Type B pancreatic cell (in vitro differentiated cells): ENCODE results near the gene BABAM2. TPM values are rescaled to one million over a fixed set of nuclear protein-coding genes. Genes with fewer than 3 reads are reported as not detected.

ENCODE experiments used
- DNase-seq: peaks from one replicate; pipeline ENCODE4 v3.0.0; 2021; ENCODE audit warnings: mixed read lengths; ENCODE audit not compliant: unreplicated experiment; ENCODE audit errors: extremely low spot score
- H3K27ac Mint-ChIP-seq: 2 replicates; pipeline ENCODE4 v1.8.0; 2021; ENCODE audit warnings: mild to moderate bottlenecking, mixed read lengths
- H3K27me3 Mint-ChIP-seq: 2 replicates; pipeline ENCODE4 v1.8.0; 2021; ENCODE audit warnings: mixed read lengths
- H3K36me3 Mint-ChIP-seq: 2 replicates; pipeline ENCODE4 v1.8.0; 2021; ENCODE audit warnings: mixed read lengths
- H3K4me1 Mint-ChIP-seq: one replicate; pipeline ENCODE4 v1.8.0; 2021; ENCODE audit warnings: mixed read lengths; ENCODE audit not compliant: unreplicated experiment
- H3K4me3 Mint-ChIP-seq: 2 replicates; pipeline ENCODE4 v1.8.0; 2021; ENCODE audit warnings: mild to moderate bottlenecking, mixed read lengths
- H3K9me3 Mint-ChIP-seq: 2 replicates; pipeline ENCODE4 v1.8.0; 2021; ENCODE audit warnings: mixed read lengths
- total RNA-seq: library from RNA; stranded (reverse); gene quantifications from 2 replicates; pipeline ENCODE4 v1.2.1, GENCODE V29; 2021; ENCODE audit warnings: low replicate concordance
- TF ChIP-seq, protein P1 (sequence below): fragments of 200-600 bp; sonication (generic); conservative IDR thresholded peaks from 2 replicates; pipeline ENCODE4 v1.5.0; 2021; ENCODE audit warnings: antibody characterized with exemption, mild to moderate bottlenecking

BABAM2 gene
- total RNA-seq, 1 donor from 2014 or later = 30.4 TPM

DNA sequence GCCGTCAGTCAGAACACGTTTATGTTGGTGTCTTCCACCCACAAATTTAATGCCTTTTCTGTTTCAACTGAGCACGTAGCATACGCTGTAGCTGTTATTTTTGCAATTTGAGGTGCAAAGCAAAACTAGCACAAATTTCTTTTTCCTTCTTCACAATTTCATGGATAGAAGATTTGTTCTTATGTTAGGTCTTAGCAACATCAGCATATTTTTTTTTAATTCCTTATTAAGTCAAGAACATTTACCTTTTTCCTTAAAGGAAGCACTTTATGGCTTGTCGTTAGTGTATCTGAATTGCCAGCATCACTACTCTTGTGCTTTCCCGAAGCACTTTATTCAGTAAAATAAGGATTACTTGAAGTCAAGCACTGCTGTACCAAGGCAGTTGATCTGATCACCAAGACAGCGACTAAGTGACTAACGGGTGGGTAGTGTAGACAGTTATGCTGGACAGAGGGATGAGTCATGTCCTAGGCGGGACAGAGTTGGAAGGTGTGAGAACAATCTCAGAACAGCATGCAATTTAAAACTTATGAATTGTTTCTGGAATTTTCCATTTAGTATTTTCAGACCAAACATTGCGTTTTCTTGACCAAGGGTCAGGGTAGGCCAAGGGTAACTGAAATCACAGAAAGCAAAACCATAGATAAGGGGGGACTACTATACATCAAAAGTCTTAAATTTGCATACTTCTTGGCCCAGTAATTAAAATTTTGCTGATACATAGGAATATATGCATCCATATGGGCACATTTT is 13.3 kb downstream of the BABAM2 start:
- H3K4me1 Mint-ChIP-seq = no peaks in the 10 kb centered on the region
- DNase-seq = no peak
- H3K9me3 Mint-ChIP-seq = peaks cover 4% of the 10 kb centered on the region
- H3K27ac Mint-ChIP-seq = no peak overlapping the region
- no peaks in the 10 kb centered on the region for H3K27me3 Mint-ChIP-seq
- H3K36me3 Mint-ChIP-seq = peaks cover 18% of the 10 kb centered on the region
- TF ChIP-seq, protein P1, sequence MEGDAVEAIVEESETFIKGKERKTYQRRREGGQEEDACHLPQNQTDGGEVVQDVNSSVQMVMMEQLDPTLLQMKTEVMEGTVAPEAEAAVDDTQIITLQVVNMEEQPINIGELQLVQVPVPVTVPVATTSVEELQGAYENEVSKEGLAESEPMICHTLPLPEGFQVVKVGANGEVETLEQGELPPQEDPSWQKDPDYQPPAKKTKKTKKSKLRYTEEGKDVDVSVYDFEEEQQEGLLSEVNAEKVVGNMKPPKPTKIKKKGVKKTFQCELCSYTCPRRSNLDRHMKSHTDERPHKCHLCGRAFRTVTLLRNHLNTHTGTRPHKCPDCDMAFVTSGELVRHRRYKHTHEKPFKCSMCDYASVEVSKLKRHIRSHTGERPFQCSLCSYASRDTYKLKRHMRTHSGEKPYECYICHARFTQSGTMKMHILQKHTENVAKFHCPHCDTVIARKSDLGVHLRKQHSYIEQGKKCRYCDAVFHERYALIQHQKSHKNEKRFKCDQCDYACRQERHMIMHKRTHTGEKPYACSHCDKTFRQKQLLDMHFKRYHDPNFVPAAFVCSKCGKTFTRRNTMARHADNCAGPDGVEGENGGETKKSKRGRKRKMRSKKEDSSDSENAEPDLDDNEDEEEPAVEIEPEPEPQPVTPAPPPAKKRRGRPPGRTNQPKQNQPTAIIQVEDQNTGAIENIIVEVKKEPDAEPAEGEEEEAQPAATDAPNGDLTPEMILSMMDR = no peak
- no peak overlapping the region for H3K4me3 Mint-ChIP-seq

DNA sequence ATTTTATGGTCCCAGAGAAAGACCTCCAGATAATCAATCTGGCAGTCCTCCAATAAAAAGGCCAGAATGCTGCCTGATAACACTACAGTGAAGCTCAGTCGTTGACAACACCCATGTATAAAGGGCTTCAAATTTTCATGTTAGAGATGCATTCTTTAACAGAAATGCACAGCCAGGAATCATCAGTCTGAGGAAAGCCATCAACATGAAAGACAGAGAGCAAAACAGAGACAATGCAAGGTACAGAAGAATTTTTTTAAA is 13.8 kb downstream of the BABAM2 start:
- TF ChIP-seq, protein P1 = no peak
- Mint-ChIP-seq H3K9me3 (peaks cover 4% of the 10 kb centered on the region), H3K4me3 (no peak overlapping the region), H3K4me1 (no peaks in the 10 kb centered on the region), H3K27me3 (no peaks in the 10 kb centered on the region), H3K27ac (no peak overlapping the region), H3K36me3 (peaks cover 18% of the 10 kb centered on the region)
- no peak for DNase-seq

DNA sequence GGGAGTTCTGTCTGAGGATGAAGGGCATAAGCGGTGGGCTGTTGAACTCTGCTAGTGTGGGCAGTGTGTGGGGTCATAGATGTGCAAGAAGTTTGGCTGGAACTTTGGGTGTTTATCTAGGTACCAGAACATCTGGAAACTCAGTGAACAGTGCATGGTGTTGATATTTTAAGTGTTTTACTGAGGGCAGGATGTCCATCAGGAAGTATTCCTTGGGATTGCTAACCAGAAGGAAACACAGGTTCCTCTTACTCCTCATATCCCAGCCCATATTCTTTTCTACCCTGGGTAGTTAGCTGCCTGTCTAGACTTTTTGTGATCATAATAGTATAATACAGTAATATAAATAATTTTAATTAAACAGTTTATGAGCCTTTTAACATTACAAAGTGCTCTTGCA is 15.5 kb downstream of the BABAM2 start:
- H3K4me1 Mint-ChIP-seq = no peaks in the 10 kb centered on the region
- H3K9me3 Mint-ChIP-seq = peaks cover 4% of the 10 kb centered on the region
- TF ChIP-seq, protein P1 = no peak
- H3K4me3 Mint-ChIP-seq = no peak overlapping the region
- no peak for DNase-seq
- no peaks in the 10 kb centered on the region for H3K27me3 Mint-ChIP-seq
- H3K36me3 Mint-ChIP-seq = peaks cover 11% of the 10 kb centered on the region
- no peak overlapping the region for H3K27ac Mint-ChIP-seq

DNA sequence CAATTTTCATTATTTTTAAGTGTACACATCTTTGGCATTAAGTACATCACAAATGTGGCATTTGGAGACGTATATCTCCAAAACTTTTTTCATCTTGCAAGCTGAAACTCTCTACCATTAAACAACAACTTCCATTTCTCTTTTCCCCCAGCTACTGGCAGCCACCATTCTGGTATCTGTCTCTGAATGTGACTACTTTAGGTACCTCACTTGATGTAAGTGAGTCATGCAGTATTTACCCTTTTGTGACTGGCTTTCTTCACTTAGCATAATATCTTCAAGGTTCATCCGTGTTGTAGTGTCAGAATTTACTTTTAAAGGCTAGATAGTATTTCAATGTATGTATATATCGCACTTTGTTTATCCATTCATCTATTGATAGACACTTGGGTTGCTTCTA is 17.0 kb downstream of the BABAM2 start:
- no peak overlapping the region for H3K27ac Mint-ChIP-seq
- peaks cover 4% of the 10 kb centered on the region for H3K9me3 Mint-ChIP-seq
- peaks cover 11% of the 10 kb centered on the region for H3K36me3 Mint-ChIP-seq
- DNase-seq = no peak
- no peak overlapping the region for H3K4me3 Mint-ChIP-seq
- TF ChIP-seq, protein P1 = no peak
- no peaks in the 10 kb centered on the region for H3K27me3 Mint-ChIP-seq
- no peaks in the 10 kb centered on the region for H3K4me1 Mint-ChIP-seq

GRCh38 chr2:27909901-27910300 is 19.4 kb downstream of the BABAM2 start:
- peaks cover 8% of the 10 kb centered on the region for H3K36me3 Mint-ChIP-seq
- H3K4me1 Mint-ChIP-seq = peaks cover 5% of the 10 kb centered on the region
- no peaks in the 10 kb centered on the region for H3K27me3 Mint-ChIP-seq
- H3K9me3 Mint-ChIP-seq = no peaks in the 10 kb centered on the region
- TF ChIP-seq, protein P1 = no peak
- H3K27ac Mint-ChIP-seq = no peak overlapping the region
- no peak overlapping the region for H3K4me3 Mint-ChIP-seq
- DNase-seq = no peak
